Measurements from ENCODE around the gene BHLHE23. TPM values are rescaled to one million over a fixed set of nuclear protein-coding genes. Genes with fewer than 3 reads are reported as not detected.

Gene BHLHE23
- not detected for total RNA-seq (2021; fragmentation: NEBNext Ultra II Directional; extraction: Animal tissue kit (Norgen Biotek cat#: 25700))
- long read RNA-seq = 0 reads

DNA sequence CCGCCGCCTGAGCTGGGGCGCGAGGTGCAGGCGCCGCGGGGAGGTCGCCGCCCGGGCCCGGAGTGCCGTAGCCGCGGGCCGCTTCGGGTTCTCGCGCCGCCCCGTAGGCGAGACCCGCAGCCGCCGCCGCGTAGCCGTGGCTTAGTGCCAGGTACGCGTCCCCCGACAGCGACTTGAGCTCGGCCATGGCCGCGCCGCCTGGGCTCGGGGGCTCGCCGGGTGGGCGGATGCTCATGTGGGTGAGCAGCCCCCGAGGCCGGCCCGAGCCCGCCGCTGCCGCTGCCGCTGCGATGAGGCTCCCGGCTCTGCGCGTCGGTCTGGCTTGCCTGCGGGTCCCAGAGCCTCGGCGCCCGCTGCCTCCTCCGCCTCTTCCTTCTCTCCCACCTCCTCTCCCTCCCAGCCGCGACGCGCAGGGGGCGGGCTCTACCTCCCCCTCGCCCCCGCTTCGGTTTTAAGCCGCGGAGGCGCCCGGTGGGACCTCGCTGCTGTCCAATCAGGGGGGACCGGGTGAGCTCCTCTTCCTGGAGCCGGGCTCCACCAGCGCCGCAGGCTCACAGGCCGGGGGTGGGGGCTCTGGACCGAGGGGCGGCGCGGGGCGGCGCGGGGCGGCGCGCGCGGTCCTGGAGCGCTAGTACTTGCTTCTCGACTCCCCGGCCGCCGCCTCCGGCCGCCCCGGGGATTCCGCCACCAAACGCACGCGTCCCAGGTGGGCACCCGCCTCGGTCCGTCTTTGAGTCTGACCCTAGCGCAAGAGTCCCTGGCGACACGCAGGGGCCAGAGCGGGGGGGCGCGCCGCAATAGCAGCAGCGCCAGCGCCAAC is at the start of gene BHLHE23:
Gene BHLHE23, minus strand, starts transcription at position 425 of the 820 bp plus-strand sequence. Its CDS starts 190 bp downstream, at position 235.
- TF ChIP-seq, protein P1, sequence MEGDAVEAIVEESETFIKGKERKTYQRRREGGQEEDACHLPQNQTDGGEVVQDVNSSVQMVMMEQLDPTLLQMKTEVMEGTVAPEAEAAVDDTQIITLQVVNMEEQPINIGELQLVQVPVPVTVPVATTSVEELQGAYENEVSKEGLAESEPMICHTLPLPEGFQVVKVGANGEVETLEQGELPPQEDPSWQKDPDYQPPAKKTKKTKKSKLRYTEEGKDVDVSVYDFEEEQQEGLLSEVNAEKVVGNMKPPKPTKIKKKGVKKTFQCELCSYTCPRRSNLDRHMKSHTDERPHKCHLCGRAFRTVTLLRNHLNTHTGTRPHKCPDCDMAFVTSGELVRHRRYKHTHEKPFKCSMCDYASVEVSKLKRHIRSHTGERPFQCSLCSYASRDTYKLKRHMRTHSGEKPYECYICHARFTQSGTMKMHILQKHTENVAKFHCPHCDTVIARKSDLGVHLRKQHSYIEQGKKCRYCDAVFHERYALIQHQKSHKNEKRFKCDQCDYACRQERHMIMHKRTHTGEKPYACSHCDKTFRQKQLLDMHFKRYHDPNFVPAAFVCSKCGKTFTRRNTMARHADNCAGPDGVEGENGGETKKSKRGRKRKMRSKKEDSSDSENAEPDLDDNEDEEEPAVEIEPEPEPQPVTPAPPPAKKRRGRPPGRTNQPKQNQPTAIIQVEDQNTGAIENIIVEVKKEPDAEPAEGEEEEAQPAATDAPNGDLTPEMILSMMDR (IDR thresholded peaks at IDR 0.05) = no peak
- Mint-ChIP-seq H3K27me3 (ENCODE audit: insufficient read depth) (peaks cover 46% of the 10 kb centered on the region), H3K36me3 (ENCODE audit: low read depth) (no peaks in the 10 kb centered on the region), H3K4me3 (no peak within 1 kb of the TSS), H3K9me3 (no peaks in the 10 kb centered on the region), H3K27ac (no peak within 1 kb of the TSS), H3K4me1 (ENCODE audit: low read depth) (peaks cover 14% of the 10 kb centered on the region)
- no peak for DNase-seq

DNA sequence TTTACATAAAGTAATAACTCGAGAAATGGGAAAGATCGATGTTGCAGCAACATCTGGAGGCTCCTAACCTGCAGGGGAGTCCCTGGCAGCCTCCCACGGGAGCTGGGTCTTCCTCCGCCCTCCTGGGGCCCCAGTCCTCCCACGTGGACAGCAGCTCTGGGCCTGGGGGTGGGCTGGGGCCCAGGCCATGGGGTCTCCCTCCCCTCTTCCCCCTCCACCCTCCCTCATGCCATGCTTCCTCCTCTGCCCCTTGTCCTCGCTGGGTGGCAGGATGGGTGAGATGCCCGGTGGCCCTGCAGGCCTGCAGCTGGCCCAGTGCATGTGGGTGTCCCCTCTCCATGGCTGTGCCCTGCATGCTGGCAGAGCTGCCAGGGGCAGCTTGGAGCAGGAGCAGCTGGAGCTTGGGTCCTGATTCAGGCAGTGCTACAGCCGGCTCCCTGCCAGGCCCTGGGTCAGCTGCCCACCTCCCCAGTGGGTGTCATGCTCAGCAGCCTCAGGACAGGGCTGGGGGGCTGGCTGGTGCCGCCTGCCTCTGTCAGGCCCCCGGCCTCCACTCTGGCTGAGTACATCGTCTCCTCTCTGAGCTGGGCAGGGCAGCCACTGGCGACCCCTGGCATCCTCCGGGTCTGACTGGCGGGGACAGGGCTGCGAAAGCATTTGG is 48.9 kb upstream of the BHLHE23 start:
- no peak overlapping the region for H3K27ac Mint-ChIP-seq
- H3K4me1 Mint-ChIP-seq (ENCODE audit: low read depth) = no peaks in the 10 kb centered on the region
- H3K4me3 Mint-ChIP-seq = no peak overlapping the region
- peaks cover 31% of the 10 kb centered on the region for H3K27me3 Mint-ChIP-seq (ENCODE audit: insufficient read depth)
- TF ChIP-seq, protein P1 (IDR thresholded peaks at IDR 0.05) = no peak
- H3K36me3 Mint-ChIP-seq (ENCODE audit: low read depth) = no peaks in the 10 kb centered on the region
- H3K9me3 Mint-ChIP-seq = peaks cover 6% of the 10 kb centered on the region; the same call in 1 of the 2 replicates
- DNase-seq = no peak

- H3K36me3 Mint-ChIP-seq (ENCODE audit: low read depth) = no peaks in the 10 kb centered on the region
Observed at GRCh38 chr20:63054681-63055240, 48.0 kb upstream of the BHLHE23 start.

DNA sequence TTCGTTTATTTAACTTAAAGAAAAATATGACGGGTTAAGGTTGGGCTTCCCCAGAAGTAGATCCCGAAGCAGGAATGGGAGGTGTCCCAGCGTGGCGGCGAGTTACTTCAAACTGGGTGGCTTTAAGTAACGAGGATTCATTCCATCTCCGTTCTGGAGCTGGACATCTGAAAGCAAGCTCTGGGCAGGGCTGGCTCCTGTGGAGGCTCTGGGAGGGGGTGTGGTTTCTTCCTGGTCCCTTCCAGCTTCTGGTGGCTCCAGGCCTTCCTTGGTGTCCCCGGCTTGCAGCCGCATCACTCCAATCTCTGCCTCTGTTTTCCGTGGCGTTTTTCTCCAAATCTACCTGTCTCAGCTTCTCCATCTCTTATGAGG is 47.3 kb upstream of the BHLHE23 start:
- Mint-ChIP-seq H3K4me1 (ENCODE audit: low read depth) (no peaks in the 10 kb centered on the region), H3K27me3 (ENCODE audit: insufficient read depth) (peaks cover 29% of the 10 kb centered on the region), H3K9me3 (peaks cover 8% of the 10 kb centered on the region; the same call in 1 of the 2 replicates), H3K36me3 (ENCODE audit: low read depth) (no peaks in the 10 kb centered on the region), H3K27ac (no peak overlapping the region), H3K4me3 (no peak overlapping the region)
- TF ChIP-seq, protein P1 (IDR thresholded peaks at IDR 0.05) = no peak
- no peak for DNase-seq

More at GRCh38 chr20:63054681-63055240, 48.0 kb upstream of the BHLHE23 start:
- Mint-ChIP-seq H3K27ac (no peak overlapping the region), H3K4me3 (no peak overlapping the region), H3K9me3 (peaks cover 8% of the 10 kb centered on the region; the same call in 1 of the 2 replicates), H3K4me1 (ENCODE audit: low read depth) (no peaks in the 10 kb centered on the region), H3K27me3 (ENCODE audit: insufficient read depth) (peaks cover 29% of the 10 kb centered on the region)
- no peak for DNase-seq
- TF ChIP-seq, protein P1 (IDR thresholded peaks at IDR 0.05) = no peak

GRCh38 chr20:63053432-63054102 is 46.8 kb upstream of the BHLHE23 start:
- TF ChIP-seq, protein P1 (IDR thresholded peaks at IDR 0.05) = no peak
- Mint-ChIP-seq H3K4me3 (no peak overlapping the region), H3K4me1 (ENCODE audit: low read depth) (no peaks in the 10 kb centered on the region), H3K27me3 (ENCODE audit: insufficient read depth) (peaks cover 28% of the 10 kb centered on the region), H3K27ac (no peak overlapping the region), H3K36me3 (ENCODE audit: low read depth) (no peaks in the 10 kb centered on the region), H3K9me3 (peaks cover 8% of the 10 kb centered on the region; the same call in 1 of the 2 replicates)
- DNase-seq = no peak

All from HFFc6 (cell line).